ENCODE measurements around the gene MRPL48. TPM values are rescaled to one million over a fixed set of nuclear protein-coding genes. Genes with fewer than 3 reads are reported as not detected.

Gene MRPL48
- total and polyA plus RNA-seq, 8 donors = 28.9 to 56.8 (median 47.0) TPM

DNA sequence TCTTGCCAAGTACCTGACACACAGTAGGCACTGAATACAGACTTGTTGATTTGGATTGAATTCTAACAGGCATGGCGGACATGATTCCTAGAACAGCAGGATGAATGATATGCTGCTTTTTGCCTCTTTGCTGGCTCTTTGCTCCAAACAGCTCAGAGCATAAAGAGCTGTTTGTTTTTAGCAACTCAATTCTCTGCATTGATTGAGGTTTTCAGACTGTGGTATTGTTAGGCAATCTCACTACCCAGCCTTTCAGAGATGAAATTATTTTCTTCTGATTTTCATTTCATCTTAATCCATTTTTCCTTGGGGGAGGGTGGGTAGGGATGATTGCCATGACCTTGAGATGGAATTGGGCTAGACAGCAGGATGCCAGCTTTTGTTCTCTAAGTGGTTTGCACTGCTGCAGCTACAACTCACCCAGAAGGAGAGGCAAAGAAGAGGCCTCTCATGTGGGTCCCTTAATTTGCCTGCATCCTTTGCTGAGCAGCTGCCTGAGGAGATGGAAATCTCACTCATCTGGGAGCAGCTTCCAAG, 68.4 kb downstream of the MRPL48 start:
- H3K27ac ChIP-seq = no peak overlapping the region
- H3K9me3 ChIP-seq = no peaks in the 10 kb centered on the region
- ATAC-seq = no peak
- H3K36me3 ChIP-seq = peaks cover 0 to 18% of the 10 kb centered on the region in 2 donors
- H3K4me3 ChIP-seq = no peak overlapping the region
- no peaks in the 10 kb centered on the region for H3K4me1 ChIP-seq
- intact Hi-C loops (cut with DNase I) = no loop called here
- DNase-seq = no peak
- TF ChIP-seq, protein P1, sequence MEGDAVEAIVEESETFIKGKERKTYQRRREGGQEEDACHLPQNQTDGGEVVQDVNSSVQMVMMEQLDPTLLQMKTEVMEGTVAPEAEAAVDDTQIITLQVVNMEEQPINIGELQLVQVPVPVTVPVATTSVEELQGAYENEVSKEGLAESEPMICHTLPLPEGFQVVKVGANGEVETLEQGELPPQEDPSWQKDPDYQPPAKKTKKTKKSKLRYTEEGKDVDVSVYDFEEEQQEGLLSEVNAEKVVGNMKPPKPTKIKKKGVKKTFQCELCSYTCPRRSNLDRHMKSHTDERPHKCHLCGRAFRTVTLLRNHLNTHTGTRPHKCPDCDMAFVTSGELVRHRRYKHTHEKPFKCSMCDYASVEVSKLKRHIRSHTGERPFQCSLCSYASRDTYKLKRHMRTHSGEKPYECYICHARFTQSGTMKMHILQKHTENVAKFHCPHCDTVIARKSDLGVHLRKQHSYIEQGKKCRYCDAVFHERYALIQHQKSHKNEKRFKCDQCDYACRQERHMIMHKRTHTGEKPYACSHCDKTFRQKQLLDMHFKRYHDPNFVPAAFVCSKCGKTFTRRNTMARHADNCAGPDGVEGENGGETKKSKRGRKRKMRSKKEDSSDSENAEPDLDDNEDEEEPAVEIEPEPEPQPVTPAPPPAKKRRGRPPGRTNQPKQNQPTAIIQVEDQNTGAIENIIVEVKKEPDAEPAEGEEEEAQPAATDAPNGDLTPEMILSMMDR (IDR thresholded peaks at IDR 0.05) = no peak
- H3K27me3 ChIP-seq = no peaks in the 10 kb centered on the region

DNA sequence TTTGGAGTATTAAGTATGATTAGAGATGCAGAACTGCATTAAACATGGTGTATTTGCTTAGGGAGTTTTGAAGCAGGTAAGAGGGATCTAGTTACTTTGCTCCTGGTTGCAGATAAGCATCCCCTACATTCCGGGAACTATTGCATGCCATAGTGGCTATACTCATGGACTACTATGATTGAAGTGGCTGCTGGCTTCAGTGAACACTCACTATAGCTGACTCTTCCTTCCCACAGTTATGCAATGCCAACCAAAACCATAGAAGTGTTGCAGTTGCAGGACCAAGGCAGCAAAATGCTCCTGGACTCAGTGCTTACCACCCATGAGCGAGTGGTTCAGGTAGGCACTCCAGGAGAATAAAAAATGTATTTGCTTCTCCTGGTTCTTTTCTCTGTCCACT, 72.0 kb downstream of the MRPL48 start:
- DNase-seq = no peak
- no peak overlapping the region for H3K27ac ChIP-seq
- intact Hi-C loops (cut with DNase I) = no loop called here
- no peak for ATAC-seq
- no peak overlapping the region for H3K4me3 ChIP-seq
- H3K4me1 ChIP-seq = no peaks in the 10 kb centered on the region
- no peaks in the 10 kb centered on the region for H3K9me3 ChIP-seq
- no peaks in the 10 kb centered on the region for H3K27me3 ChIP-seq
- TF ChIP-seq, protein P1 (IDR thresholded peaks at IDR 0.05) = no peak
- peaks cover 0 to 32% of the 10 kb centered on the region in 2 donors for H3K36me3 ChIP-seq

DNA sequence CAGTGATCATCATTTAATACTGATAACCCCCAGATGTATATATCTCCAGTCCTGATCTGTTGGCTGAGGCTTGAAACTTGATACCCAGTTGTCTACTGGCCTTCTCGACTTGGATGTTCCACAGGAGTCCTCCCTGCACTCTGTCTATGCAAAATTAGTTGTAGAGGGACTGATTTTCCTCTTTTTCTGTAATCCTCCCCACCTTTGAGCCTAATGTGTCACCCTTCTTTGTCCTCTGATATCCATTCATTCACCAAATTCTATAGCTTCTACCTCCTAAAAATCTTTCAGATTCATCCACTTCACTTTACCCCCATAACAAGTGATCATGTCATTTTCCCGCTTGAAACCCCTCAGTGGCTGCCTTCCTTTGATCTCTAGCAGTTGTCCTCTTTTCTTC, 72.5 kb downstream of the MRPL48 start:
- intact Hi-C loops (cut with DNase I) = no loop called here
- H3K27me3 ChIP-seq = no peaks in the 10 kb centered on the region
- no peaks in the 10 kb centered on the region for H3K4me1 ChIP-seq
- H3K9me3 ChIP-seq = no peaks in the 10 kb centered on the region
- no peak overlapping the region for H3K4me3 ChIP-seq
- TF ChIP-seq, protein P1 (IDR thresholded peaks at IDR 0.05) = no peak
- H3K27ac ChIP-seq = no peak overlapping the region
- peaks cover 0 to 37% of the 10 kb centered on the region in 2 donors for H3K36me3 ChIP-seq
- DNase-seq (no peak), ATAC-seq (no peak)

DNA sequence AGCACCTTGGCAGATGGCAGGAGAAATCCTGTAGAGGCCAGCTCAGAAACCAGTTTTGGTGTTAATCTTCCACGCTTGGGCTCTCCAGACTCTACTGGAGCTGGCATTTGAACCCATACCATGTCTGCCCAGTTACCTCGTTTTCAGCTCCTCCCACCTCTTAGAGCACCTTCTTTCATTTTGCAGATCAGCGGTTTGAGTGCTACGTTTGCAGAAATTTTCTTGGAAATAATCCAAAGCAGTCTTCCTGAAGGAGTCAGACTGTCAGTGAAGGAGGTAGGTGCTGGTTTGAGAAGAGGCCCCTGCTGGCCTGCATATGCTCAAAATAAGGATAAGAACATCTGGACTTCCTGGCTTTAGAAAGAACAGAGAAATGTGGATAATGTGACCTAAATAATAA, 75.3 kb downstream of the MRPL48 start:
- peaks cover 0 to 39% of the 10 kb centered on the region in 2 donors for H3K36me3 ChIP-seq
- ATAC-seq (no peak), DNase-seq (no peak)
- H3K27me3 ChIP-seq = no peaks in the 10 kb centered on the region
- H3K9me3 ChIP-seq = no peaks in the 10 kb centered on the region
- no peak overlapping the region for H3K4me3 ChIP-seq
- no peaks in the 10 kb centered on the region for H3K4me1 ChIP-seq
- intact Hi-C loops (cut with DNase I) = no loop called here
- H3K27ac ChIP-seq = no peak overlapping the region
- TF ChIP-seq, protein P1 (IDR thresholded peaks at IDR 0.05) = no peak

DNA sequence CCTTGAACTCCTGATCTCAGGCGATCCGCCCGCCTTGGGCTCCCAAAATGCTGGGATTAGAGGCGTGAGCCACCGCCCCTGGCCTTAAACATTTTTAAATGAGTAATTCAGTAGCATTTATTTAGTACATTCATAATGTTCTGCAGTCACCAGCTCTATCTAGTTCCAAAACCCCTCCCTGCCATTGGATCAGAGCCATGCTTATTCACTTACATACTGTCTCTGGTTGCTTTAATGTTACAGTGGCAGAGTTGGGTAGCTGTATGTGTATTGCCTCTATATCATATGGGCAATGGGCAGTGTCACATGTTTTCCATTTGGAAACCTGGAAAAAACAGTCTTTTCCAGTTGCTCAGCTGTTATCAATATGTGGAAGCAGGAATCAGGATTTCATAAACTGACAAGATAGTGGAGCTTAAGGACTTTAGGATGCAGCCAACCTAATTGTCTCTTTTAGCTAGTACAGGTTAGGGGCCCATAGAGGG, 78.5 kb downstream of the MRPL48 start:
- intact Hi-C loops (cut with DNase I) = no loop called here
- H3K4me1 ChIP-seq = no peaks in the 10 kb centered on the region
- H3K9me3 ChIP-seq = no peaks in the 10 kb centered on the region
- no peaks in the 10 kb centered on the region for H3K27me3 ChIP-seq
- TF ChIP-seq, protein P1 (IDR thresholded peaks at IDR 0.05) = no peak
- no peak for DNase-seq
- no peak overlapping the region for H3K4me3 ChIP-seq
- ATAC-seq = peak; percentile 22
- H3K36me3 ChIP-seq = peaks cover 0 to 37% of the 10 kb centered on the region in 2 donors
- peak overlapping the region in 1 of 2 donors; percentile 5 for H3K27ac ChIP-seq

All from left lung (tissue), 10 donors.